GM20431 (cell line): ENCODE measurements around the gene NTSR1.

Source experiments
- in situ Hi-C: fragments of 300-500 bp; cut with MseI, MboI; formaldehyde crosslinking; loops from one replicate; pipeline ENCODE4 v1.15.0; 2020; ENCODE audit warnings: low sequenced_read_pairs; ENCODE audit not compliant: unreplicated experiment

NTSR1 gene

GRCh38 chr20:62736407-62737071, 27.9 kb downstream of the NTSR1 start:
- in situ Hi-C loops = no loop called here

- in situ Hi-C loops = no loop called here
Measured at GRCh38 chr20:62737271-62737811, 28.7 kb downstream of the NTSR1 start.

GRCh38 chr20:62738025-62738881, 29.6 kb downstream of the NTSR1 start:
- in situ Hi-C loops = no loop called here

GRCh38 chr20:62739067-62739466, 30.4 kb downstream of the NTSR1 start:
- in situ Hi-C loops = no loop called here

GRCh38 chr20:62739581-62740285, 31.1 kb downstream of the NTSR1 start:
- in situ Hi-C loops = no loop called here

- in situ Hi-C loops = no loop called here
Measured at GRCh38 chr20:62740286-62741141, 31.9 kb downstream of the NTSR1 start.

GRCh38 chr20:62741191-62741691, 32.6 kb downstream of the NTSR1 start:
- in situ Hi-C loops = no loop called here

- in situ Hi-C loops = no loop called here
Measured at GRCh38 chr20:62741701-62742491, 33.3 kb downstream of the NTSR1 start.

- in situ Hi-C loops = no loop called here
Measured at GRCh38 chr20:62742550-62742949, 33.9 kb downstream of the NTSR1 start.

GRCh38 chr20:62742979-62743776, 34.5 kb downstream of the NTSR1 start:
- in situ Hi-C loops = no loop called here

- in situ Hi-C loops = no loop called here
Measured at GRCh38 chr20:62743777-62744317, 35.2 kb downstream of the NTSR1 start.

- in situ Hi-C loops = no loop called here
Measured at GRCh38 chr20:62744741-62745191, 36.1 kb downstream of the NTSR1 start.

GRCh38 chr20:62745279-62745951, 36.8 kb downstream of the NTSR1 start:
- in situ Hi-C loops = no loop called here

GRCh38 chr20:62745952-62746288, 37.3 kb downstream of the NTSR1 start:
- in situ Hi-C loops = no loop called here

- in situ Hi-C loops = no loop called here
Measured at GRCh38 chr20:62748311-62748710, 39.7 kb downstream of the NTSR1 start.

- in situ Hi-C loops = no loop called here
Measured at GRCh38 chr20:62749851-62750445, 41.3 kb downstream of the NTSR1 start.
